Uterus (tissue), 2 donors: ENCODE measurements around the gene DOCK6.
"Not testable (repeated sequence)": the region's sequence is repeated elsewhere in the genome, so short reads cannot be mapped to it uniquely, and the experiment has no call there.

ENCODE experiments used
- POLR2A ChIP-seq, 2 donors: fragments of 450-650 bp; IDR thresholded peaks; one replicate each; pipeline ENCODE4 v1.6.1; 2016; ENCODE audit warnings: antibody characterized with exemption in 2 of 2, mild to moderate bottlenecking in 1 of 2, moderate library complexity in 1 of 2
- TF ChIP-seq, protein P1 (sequence below), 4 experiments: fragments of 200-600 bp in 2 of 4; fragments of 450-650 bp in 2 of 4; sonication (generic) in 2 of 4; IDR thresholded peaks; one replicate each; pipeline ENCODE4 v1.5.1; 2016 to 2019; ENCODE audit warnings: antibody characterized with exemption in 4 of 4, mild to moderate bottlenecking in 2 of 4, moderate library complexity in 1 of 4

- TF ChIP-seq, protein P1, sequence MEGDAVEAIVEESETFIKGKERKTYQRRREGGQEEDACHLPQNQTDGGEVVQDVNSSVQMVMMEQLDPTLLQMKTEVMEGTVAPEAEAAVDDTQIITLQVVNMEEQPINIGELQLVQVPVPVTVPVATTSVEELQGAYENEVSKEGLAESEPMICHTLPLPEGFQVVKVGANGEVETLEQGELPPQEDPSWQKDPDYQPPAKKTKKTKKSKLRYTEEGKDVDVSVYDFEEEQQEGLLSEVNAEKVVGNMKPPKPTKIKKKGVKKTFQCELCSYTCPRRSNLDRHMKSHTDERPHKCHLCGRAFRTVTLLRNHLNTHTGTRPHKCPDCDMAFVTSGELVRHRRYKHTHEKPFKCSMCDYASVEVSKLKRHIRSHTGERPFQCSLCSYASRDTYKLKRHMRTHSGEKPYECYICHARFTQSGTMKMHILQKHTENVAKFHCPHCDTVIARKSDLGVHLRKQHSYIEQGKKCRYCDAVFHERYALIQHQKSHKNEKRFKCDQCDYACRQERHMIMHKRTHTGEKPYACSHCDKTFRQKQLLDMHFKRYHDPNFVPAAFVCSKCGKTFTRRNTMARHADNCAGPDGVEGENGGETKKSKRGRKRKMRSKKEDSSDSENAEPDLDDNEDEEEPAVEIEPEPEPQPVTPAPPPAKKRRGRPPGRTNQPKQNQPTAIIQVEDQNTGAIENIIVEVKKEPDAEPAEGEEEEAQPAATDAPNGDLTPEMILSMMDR (IDR thresholded peaks at IDR 0.05): not testable (repeated sequence)
- TF ChIP-seq POLR2A (IDR thresholded peaks at IDR 0.05): not testable (repeated sequence)
These were observed 83.2 kb downstream of the DOCK6 start for GRCh38 chr19:11179145-11179465.
